GM12865 (cell line): ENCODE measurements around the gene MDN1.

Source experiments
- DNase-seq: peaks from one replicate; pipeline ENCODE4 v3.0.0; 2010; ENCODE audit warnings: low read depth
- H3K4me3 ChIP-seq: 2 replicates; pipeline ENCODE4 v1.5.1; 2011; ENCODE audit warnings: mild to moderate bottlenecking, low read depth, low read length, control low read depth
- CTCF ChIP-seq: IDR thresholded peaks from 2 replicates; pipeline ENCODE4 v1.5.1; 2011; ENCODE audit warnings: low read length, control low read depth, low read depth, inconsistent platforms; ENCODE audit not compliant: insufficient read depth; ENCODE audit errors: missing control alignments

MDN1 gene

GRCh38 chr6:89819336-89820130 is at the start of gene MDN1:
MDN1 (minus strand) TSS chr6:89819794; CDS start chr6:89819607, 187 bp downstream.
- DNase-seq: peak; percentile 95
- no peak for TF ChIP-seq CTCF
- peak within 1 kb of the TSS; percentile 71 for H3K4me3 ChIP-seq

- no peak for TF ChIP-seq CTCF
- no peak overlapping the region for H3K4me3 ChIP-seq
- no peak for DNase-seq
Measured at GRCh38 chr6:89866024-89866678, 46.6 kb upstream of the MDN1 start.

- DNase-seq: no peak
- no peak overlapping the region for H3K4me3 ChIP-seq
- TF ChIP-seq CTCF: no peak
Measured at GRCh38 chr6:89862698-89863097, 43.1 kb upstream of the MDN1 start.

GRCh38 chr6:89862273-89862672 is 42.7 kb upstream of the MDN1 start:
- peak; percentile 68 for DNase-seq
- no peak overlapping the region for H3K4me3 ChIP-seq
- no peak for TF ChIP-seq CTCF

- no peak for TF ChIP-seq CTCF
- peak; percentile 71 for DNase-seq
- H3K4me3 ChIP-seq: no peak overlapping the region
Measured at GRCh38 chr6:89859744-89860143, 40.1 kb upstream of the MDN1 start.

- no peak for TF ChIP-seq CTCF
- no peak overlapping the region for H3K4me3 ChIP-seq
- DNase-seq: no peak
Measured at GRCh38 chr6:89858041-89858440, 38.4 kb upstream of the MDN1 start.
